ENCODE data around the gene NABP2.

DNA sequence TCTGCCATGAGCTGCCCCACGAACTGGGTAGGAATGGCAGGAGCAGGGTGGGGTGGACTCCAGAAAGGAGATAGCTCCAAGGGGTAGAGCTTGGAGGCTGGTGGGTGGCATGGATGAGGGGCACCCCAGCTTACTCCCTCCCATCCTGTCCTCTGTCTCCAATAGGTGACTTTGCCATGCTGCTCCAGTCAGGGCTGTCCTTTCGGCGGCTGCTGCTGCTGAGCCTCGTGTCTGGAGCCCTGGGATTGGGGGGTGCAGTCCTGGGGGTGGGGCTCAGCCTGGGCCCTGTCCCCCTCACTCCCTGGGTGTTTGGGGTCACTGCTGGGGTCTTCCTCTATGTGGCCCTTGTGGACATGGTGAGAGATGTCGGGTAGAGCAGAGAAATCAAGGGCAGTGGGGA is 12.8 kb downstream of the NABP2 start:
- TF ChIP-seq POLR2A (IDR thresholded peaks at IDR 0.05), result no peak
- TF ChIP-seq CTCF (IDR thresholded peaks at IDR 0.05), result no peak

All from testis (tissue), 2 donors.